SW480 (cell line): ENCODE data around the gene PAPOLB.
A peak's percentile ranks its signal among the peaks of the same experiment; 100 is the strongest.

Source experiments
- DNase-seq: peaks from one replicate; pipeline ENCODE4 v3.0.0-alpha.2; 2016; ENCODE audit warnings: low spot score

The PAPOLB gene

DNA sequence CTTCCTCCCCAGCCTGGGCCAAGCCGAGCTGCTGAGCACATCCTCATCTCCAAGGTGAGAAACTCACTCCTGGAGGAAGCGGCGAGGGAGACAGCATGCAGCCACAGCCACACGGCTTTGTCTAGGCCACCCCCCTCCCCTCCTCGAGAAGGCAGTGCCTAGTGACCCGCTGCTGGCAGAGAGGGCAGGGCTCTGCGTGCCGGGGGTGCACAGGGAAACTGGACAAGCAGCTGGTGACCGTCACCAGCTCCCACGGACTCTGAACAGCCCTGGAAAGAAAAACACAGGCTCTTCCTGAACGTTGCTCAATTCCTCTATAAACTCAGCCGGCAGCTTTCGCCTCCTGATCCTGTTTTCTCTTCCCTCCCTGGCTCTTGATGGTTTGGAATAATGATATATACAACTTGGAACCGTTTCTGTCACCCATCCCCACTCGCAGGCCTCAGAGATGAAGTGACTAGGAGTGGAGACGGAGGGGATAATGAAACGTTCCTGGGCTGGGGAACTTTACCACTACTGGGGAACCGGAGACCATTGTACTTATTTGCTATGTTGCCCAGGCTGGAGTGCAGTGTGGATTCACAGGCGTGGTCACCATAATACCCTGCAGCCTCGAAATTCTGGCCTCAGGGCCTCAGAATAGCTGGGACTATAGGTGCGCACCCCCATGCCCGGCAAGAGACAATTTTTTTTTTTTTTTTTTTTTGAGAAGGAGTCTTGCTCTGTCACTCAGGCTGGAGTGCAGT, 19.3 kb downstream of the PAPOLB start:
- no peak for DNase-seq

DNA sequence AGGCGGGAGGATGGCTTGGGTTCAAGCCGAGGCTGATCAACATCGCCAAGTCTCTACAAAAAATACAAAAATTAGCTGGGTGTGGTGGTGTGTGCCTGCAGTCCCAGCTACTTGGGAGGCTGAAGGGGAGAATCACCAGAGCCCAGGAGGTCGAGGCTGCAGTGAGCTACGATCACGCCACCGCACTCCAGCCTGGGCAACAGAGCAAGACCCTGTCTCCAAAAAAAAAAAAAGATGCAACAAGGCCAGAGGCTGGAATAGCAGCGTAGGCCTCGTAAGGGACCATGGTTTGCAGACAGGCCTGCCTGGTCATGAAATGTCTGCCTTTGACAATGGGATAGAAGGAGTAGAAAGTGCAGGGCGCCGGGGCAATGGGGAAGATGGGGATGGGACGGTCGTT, 20.0 kb downstream of the PAPOLB start:
- DNase-seq, result no peak

GRCh38 chr7:4841007-4841784, 20.6 kb downstream of the PAPOLB start:
- no peak for DNase-seq

- DNase-seq, result no peak
Observed at GRCh38 chr7:4840079-4840501, 21.7 kb downstream of the PAPOLB start.

DNA sequence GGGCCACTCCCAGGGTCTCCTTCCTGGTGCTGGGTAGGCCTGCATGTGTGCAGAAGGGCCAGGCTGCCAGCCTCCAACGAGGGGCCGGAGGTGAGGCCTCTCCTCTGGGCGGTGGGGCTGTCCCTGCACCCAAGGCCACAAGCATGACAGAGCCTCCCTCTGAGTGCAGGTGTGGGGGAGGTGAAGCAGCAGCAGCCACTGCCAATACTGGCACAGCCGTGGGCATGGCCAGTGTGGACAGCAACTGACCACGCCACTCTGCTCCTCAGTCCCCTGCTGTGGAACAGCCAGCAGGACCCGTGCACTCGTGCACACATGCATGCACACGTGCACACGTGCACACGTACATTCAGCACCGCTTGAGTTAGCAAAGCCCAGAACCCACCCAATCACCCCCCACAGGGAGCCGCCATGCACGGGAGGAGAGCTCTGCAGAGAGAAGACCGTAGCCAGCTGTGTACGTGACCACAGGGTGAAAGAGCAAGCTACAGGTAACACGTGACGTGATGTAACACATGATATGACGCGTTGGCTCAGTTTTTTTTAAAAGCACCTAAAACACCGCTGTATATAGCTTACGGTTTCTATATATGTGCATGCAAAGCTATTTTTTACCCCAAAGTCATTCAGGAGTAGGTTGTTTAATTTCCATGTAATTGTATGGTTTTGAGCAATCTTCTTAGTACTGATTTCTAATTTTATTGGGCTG, 23.1 kb downstream of the PAPOLB start:
- no peak for DNase-seq

DNA sequence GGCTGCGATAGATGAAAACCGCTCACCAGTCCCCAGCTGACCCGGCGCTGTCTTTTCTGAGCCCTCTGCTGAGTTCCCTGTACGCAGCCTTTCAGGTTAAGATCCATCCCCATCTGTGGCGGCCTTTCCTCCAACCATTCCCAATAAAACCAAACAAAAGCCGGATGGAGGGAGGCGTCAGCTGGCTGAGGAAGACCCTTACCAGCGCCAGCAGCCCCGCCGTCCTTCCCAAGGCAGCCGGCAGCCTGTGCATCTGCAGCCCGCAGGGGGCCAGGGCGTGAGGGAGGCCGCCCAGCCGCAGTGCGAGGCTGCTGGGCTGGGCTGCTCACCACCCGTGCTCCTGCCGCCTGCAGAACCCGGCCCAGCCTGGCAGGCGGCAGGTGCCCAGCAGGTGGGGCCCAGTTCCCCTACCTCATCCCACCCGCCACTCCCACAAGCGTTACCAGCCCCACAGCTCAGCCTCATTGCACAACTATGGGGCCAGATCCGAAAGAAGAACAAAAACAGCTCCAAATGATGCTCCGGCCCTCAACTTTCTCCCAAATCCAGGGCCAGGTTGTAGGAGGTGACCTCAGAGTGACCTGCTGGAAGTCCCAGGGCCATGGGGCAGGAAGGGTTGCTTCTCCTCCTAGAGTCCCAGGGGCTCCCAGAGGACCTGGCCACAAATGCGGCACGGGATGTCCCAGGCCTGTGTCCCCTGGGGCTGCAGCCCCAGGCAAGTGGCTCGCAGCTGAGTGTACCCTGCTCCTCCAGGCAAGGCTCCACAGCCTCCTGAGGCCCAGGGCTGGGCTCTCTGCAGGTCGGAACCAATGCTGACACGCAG, 23.8 kb downstream of the PAPOLB start:
- DNase-seq, result no peak

DNA sequence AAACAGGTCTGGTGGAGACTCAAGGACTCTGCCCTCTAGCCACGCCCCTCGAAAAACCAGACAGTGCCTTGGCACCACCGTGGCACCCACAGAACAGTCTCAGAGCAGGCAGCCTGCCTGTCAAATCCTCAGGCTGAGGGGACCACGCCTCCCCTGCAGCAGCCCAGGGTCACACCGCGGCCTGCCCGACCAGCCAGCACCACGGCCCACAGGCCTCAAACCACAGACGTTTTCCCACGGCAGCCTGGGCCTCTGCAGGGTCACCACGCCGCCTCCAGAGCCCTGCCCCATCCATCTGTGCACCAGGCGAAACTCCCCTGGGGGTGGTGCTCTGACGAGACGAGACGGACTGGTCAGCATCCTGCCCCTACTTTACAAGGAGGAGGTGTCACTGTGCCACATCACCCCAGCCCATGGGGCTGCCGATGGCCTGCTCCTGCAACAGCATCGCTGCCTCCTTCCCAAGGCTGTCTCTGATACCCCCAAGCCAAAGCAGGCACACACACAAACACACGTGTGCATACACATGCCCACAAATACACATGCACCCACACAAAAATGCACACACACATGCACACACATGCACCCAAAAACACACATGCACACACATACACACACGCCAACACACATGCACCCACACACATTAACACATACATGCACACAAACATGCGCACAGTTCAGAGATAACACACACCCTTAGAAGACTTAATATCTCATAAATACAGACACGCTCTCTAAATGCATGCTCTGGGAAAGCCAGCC, 24.6 kb downstream of the PAPOLB start:
- DNase-seq, result no peak

DNA sequence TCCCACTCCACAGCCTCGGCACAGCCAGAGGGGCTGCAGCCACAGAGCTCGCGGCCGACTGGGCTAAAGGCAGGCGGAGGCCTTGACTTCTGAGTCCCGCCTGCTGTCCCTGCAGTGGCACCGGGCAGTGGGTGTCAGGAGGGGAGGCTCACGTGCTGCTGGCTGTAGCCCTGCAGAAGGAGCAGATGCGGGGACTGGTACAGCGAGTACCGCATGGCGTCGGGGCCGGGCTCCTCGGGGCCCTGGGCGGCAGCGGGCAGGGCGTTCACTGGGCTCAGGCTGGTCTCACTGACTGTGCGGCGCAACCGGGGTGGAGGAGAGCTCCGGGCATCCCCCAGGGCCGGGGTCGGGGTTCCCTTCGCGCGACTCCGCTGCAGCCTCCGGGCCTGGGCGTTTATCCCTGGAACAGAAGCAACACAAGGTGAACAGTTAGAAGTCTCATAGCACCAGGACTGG, 25.6 kb downstream of the PAPOLB start:
- DNase-seq, result no peak

DNA sequence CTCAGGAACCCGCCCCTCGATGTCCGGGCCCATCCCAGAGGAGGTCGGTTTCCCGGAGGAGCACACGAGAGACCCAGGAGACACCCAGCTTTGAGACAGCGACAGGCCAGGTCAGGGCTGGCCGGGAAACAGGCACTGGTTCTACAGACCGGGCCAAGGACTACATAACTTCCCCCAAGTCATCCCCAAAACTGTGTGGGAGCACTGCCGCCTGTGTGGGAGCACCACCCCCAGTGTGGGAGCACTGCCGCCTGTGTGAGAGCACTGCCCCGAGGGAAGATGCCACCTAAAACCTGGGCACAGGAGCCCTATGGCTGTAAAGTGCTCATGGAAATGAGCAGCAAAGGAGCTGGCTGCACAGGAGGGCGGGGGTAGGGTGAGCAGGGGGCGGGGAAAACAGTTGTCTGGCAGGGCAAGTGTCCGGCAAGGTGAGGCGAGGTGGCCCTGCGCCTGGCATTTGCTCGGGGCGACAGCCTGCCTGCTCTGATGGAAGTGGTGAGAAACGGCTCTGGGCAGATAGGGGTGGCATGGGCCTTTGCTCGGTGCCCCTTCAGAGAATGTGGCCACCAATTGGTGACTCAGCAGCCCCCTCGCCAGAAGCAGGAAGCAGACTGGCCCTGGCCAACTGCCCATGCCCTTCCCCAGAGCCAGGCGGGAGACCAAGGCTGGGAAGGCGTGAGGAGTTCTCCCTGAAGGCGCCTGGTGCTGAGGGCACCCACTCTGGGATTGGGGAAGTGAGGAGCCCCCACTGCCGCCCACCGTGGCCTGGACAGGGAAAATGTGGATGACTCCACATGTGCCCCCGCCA, 26.2 kb downstream of the PAPOLB start:
- DNase-seq, result no peak

GRCh38 chr7:4834601-4835397, 27.0 kb downstream of the PAPOLB start:
- no peak for DNase-seq

DNA sequence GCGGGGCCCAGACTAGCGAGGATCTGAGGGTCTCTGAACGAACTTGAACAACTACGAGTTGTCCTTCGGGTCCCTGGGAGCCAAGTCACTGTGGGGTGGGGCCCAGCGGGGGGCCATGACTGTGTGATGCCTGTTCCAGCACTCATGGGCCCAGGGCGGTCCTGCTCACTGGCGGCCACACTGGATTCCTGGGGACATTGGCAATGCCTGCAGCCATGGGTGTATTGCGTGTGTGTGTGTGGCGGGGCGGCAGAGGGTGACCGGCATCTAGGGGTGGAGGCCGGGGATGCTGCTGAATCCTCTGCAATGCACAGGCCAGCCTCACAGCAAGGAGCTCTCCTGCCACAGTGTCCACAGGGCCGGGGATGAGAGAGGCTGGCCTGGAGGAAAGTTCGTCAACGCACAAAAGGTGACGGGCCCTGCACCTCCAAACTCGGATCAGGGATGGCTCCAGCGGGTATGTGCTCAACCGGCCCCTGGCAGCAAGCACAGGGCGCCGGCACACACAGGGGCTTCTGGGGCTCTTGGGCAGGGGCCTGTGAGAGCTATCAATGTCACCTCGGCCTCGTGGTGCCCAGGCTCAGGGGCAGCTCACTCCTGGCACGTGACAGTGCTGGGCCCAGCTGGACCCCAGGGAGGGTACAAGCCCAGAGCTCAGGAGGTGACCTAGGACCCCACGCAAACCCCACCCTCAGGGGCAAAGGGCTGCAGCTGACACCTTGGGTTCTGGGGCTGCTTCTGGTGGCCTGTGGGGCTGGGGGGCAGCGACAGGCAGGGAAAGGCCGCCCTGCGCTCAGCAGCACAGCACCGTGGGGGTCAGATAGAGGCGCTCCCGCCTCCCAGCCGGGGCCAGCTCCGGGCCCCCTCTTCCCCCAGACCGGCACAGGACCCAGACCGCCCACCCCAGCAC, 27.9 kb downstream of the PAPOLB start:
- no peak for DNase-seq

DNA sequence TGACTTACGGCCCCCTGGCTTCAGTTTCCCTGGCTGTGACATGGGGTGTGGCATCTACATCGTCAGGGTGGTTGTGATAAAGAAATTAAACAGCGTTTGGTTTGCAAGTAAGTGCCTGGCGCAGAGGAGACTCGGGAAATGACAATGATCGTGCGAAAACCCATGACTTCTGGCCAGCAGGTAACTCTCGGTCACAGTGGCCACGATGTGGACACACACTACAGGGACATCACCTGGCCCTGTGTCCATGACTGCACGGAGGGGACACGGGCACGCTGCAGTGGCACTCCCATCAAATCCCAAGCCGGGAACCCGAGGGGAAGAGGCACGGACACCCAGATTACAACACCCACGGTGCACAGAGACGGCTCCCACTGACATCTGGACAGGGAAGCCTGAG, 28.7 kb downstream of the PAPOLB start:
- no peak for DNase-seq

- no peak for DNase-seq
Observed at GRCh38 chr7:4832711-4833110, 29.1 kb downstream of the PAPOLB start.

DNA sequence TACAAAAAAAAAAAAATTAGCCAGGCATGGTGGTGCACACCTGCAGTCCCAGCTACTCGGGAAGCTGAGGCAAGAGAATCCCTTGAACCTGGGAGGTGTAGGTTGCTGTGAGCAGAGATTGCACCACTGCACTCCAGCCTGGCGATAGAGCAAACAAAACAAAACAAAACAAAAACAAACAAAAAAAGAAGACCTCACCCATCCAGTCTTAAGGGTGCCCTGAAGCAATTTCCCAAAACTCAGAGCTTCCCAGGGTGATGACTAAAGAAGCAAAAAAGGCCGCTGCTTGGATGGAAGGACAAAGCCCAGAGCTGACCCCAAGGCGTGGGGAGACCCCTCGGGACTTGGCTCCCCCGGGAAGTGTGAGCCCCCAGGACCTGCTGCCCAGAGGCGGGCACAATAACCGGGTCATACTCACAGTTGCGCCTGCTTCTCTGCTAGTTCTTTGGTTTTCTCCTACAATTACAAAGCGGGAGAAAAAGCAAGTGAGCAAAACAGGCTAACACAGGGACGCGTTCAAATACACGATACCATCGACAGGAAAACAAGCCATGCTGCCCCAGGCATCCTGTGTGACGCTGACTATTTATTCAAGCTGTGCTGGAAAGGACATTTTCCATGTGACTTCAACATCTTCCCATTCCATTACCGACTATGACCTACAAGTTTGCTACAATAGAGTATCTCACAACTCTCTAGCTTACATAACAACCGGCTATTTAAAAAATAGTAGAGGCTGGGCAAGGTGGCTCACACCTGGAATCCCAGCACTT, 29.9 kb downstream of the PAPOLB start:
- DNase-seq, result no peak

GRCh38 chr7:4830176-4830575, 31.7 kb downstream of the PAPOLB start:
- peak; percentile 53 for DNase-seq

GRCh38 chr7:4828720-4829383, 33.0 kb downstream of the PAPOLB start:
- DNase-seq, result no peak

GRCh38 chr7:4825081-4825480, 36.7 kb downstream of the PAPOLB start:
- no peak for DNase-seq
